SK-N-SH (cell line): ENCODE measurements around the gene FAM168A. TPM values are rescaled to one million over a fixed set of nuclear protein-coding genes. Genes with fewer than 3 reads are reported as not detected.

Experiments
- CTCF ChIA-PET: fragments of 300-600, 350-600 bp; formaldehyde crosslinking; extraction: SDS; loops from one replicate; lab custom pipeline; 2021; lab: Yijun Ruan, JAX
- POLR2A ChIA-PET: fragments of 350-600 bp; sonication (Branson Sonifier 250); formaldehyde crosslinking; extraction: SDS; loops from one replicate; lab custom pipeline; 2020; ENCODE audit warnings: antibody characterized with exemption, inconsistent platforms; lab: Yijun Ruan, JAX
- DNase-seq: peaks from one replicate; pipeline ENCODE4 v3.0.0; 2012
- H2AFZ ChIP-seq: fragments of 200-600 bp; sonication (generic); 2 replicates; pipeline ENCODE4 v1.8.1; 2016; ENCODE audit warnings: antibody characterized with exemption, mild to moderate bottlenecking, low read depth
- H3F3A ChIP-seq: fragments of 200-600 bp; sonication (generic); replicated peaks from 2 replicates; pipeline ENCODE3; 2016; ENCODE audit warnings: antibody characterized with exemption, mild to moderate bottlenecking; ENCODE audit not compliant: insufficient read depth
- H3K27ac ChIP-seq, 2 experiments: fragments of 200-500 bp in 1 of 2; fragments of 200-600 bp in 1 of 2; sonication (Bioruptor generic) in 1 of 2; sonication (generic), shearing (Covaris generic) in 1 of 2; 2 replicates each; pipeline versions ENCODE4 v1.5.1 to v1.6.1; 2014 to 2016; ENCODE audit warnings: low read depth in 2 of 2, inconsistent platforms in 1 of 2, low read length in 1 of 2, mild to moderate bottlenecking in 1 of 2, mixed read lengths in 1 of 2
- H3K27me3 ChIP-seq: fragments of 200-600 bp; sonication (generic), shearing (Covaris generic); 2 replicates; pipeline ENCODE4 v1.6.1; 2016; ENCODE audit warnings: mixed run types; ENCODE audit not compliant: insufficient read depth
- H3K36me3 ChIP-seq, 2 experiments: fragments of 200-500 bp in 1 of 2; fragments of 200-600 bp in 1 of 2; sonication (Bioruptor generic) in 1 of 2; sonication (generic) in 1 of 2; replicated peaks in 1 of 2; 2 replicates each; pipeline versions ENCODE3 to v1.5.1; 2014 to 2016; ENCODE audit warnings: low read length in 1 of 2, mild to moderate bottlenecking in 1 of 2; ENCODE audit not compliant: insufficient read depth in 2 of 2, control insufficient read depth in 1 of 2
- H3K4me1 ChIP-seq, 2 experiments: fragments of 200-500 bp in 1 of 2; fragments of 200-600 bp in 1 of 2; sonication (Bioruptor generic) in 1 of 2; sonication (generic), shearing (Covaris generic) in 1 of 2; 2 replicates each; pipeline versions ENCODE4 v1.5.1 to v1.6.1; 2014 to 2016; ENCODE audit warnings: low read depth in 1 of 2, low read length in 1 of 2, mixed run types in 1 of 2; ENCODE audit not compliant: insufficient read depth in 2 of 2, control insufficient read depth in 1 of 2
- H3K4me2 ChIP-seq: fragments of 200-600 bp; sonication (generic), shearing (Covaris generic); 2 replicates; pipeline ENCODE4 v1.6.1; 2017; ENCODE audit warnings: mixed run types
- H3K4me3 ChIP-seq, 2 experiments: fragments of 200-500 bp in 1 of 2; fragments of 200-600 bp in 1 of 2; sonication (Bioruptor generic) in 1 of 2; sonication (generic), shearing (Covaris generic) in 1 of 2; 2 replicates each; pipeline versions ENCODE4 v1.5.1 to v1.8.1; 2014 to 2016; ENCODE audit warnings: low read depth in 2 of 2, inconsistent platforms in 1 of 2, low read length in 1 of 2, mild to moderate bottlenecking in 1 of 2, mixed read lengths in 1 of 2, moderate library complexity in 1 of 2
- H3K79me2 ChIP-seq: fragments of 200-600 bp; sonication (generic); 2 replicates; pipeline ENCODE4 v1.8.1; 2017; ENCODE audit warnings: mild to moderate bottlenecking; ENCODE audit not compliant: insufficient read depth
- H3K9ac ChIP-seq: fragments of 200-600 bp; sonication (generic); 2 replicates; pipeline ENCODE4 v1.6.1; 2017; ENCODE audit warnings: mixed run types
- H3K9me2 ChIP-seq: fragments of 200-600 bp; sonication (generic); 2 replicates; pipeline ENCODE4 v1.6.1; 2017; ENCODE audit warnings: mixed run types
- H3K9me3 ChIP-seq: fragments of 200-600 bp; sonication (generic); 2 replicates; pipeline ENCODE4 v1.6.1; 2017; ENCODE audit warnings: mixed run types, mild to moderate bottlenecking, moderate library complexity
- H4K20me1 ChIP-seq: fragments of 200-600 bp; sonication (generic); 2 replicates; pipeline ENCODE4 v1.6.1; 2017; ENCODE audit warnings: mild to moderate bottlenecking, mixed run types; ENCODE audit not compliant: insufficient read depth
- CTCF ChIP-seq: fragments of 200-600 bp; sonication (generic); IDR thresholded peaks from 2 replicates; pipeline ENCODE4 v1.6.1; 2017; ENCODE audit warnings: antibody characterized with exemption, mild to moderate bottlenecking, moderate library complexity
- ELF1 ChIP-seq: IDR thresholded peaks from 2 replicates; pipeline ENCODE4 v1.4.0; 2012
- EZH2phosphoT487 ChIP-seq: fragments of 200-600 bp; sonication (generic); IDR thresholded peaks from 2 replicates; pipeline ENCODE4 v1.6.1; 2017; ENCODE audit warnings: low read depth, mixed run types, mild to moderate bottlenecking, antibody characterized with exemption, moderate library complexity, borderline replicate concordance
- FOSL2 ChIP-seq: IDR thresholded peaks from 2 replicates; pipeline ENCODE4 v1.4.0; 2012; ENCODE audit warnings: low read depth, mild to moderate bottlenecking, moderate library complexity, borderline replicate concordance
- GATA2 ChIP-seq: sonication (generic); formaldehyde crosslinking; IDR thresholded peaks from 2 replicates; pipeline ENCODE4 v1.5.0; 2020; ENCODE audit warnings: mild to moderate bottlenecking, missing genetic modification reagents
- MEF2A ChIP-seq: IDR thresholded peaks from 2 replicates; pipeline ENCODE4 v1.4.0; 2012; ENCODE audit warnings: low read depth, borderline replicate concordance
- MXI1 ChIP-seq: IDR thresholded peaks from 2 replicates; pipeline ENCODE4 v1.6.1; 2012; ENCODE audit warnings: mild to moderate bottlenecking, low read depth, low read length, improper control_type of control experiment
- NRF1 ChIP-seq: IDR thresholded peaks from 2 replicates; pipeline ENCODE4 v1.6.1; 2012; ENCODE audit warnings: low read depth, mild to moderate bottlenecking, low read length
- REST ChIP-seq: IDR thresholded peaks from 2 replicates; pipeline ENCODE4 v1.6.1; 2012; ENCODE audit warnings: mild to moderate bottlenecking, low read depth, low read length, moderate library complexity
- RFX5 ChIP-seq: IDR thresholded peaks from 2 replicates; pipeline ENCODE4 v1.6.1; 2012; ENCODE audit warnings: mild to moderate bottlenecking, improper control_type of control experiment, low read length
- SMC3 ChIP-seq: IDR thresholded peaks from 2 replicates; pipeline ENCODE4 v1.6.1; 2012; ENCODE audit warnings: low read depth, low read length, improper control_type of control experiment
- TCF12 ChIP-seq: IDR thresholded peaks from 2 replicates; pipeline ENCODE4 v1.4.0; 2012
- USF2 ChIP-seq: fragments of 150-350 bp; IDR thresholded peaks from 2 replicates; pipeline ENCODE4 v1.6.1; 2017; ENCODE audit warnings: antibody characterized with exemption, low read length, low read depth, borderline replicate concordance
- ZBTB33 ChIP-seq: IDR thresholded peaks from 2 replicates; pipeline ENCODE4 v1.4.0; 2012; ENCODE audit warnings: low read depth, borderline replicate concordance
- WGBS: methylation state at CpG from one replicate; pipeline ENCODE4 v1.1.6; 2017; ENCODE audit warnings: low lambda C conversion rate; 5-methylcytosine and 5-hydroxymethylcytosine counted together
- polyA plus RNA-seq, 3 experiments: library from polyadenylated mRNA; depleted of rRNA; stranded (reverse); fragments of >200 nt; gene quantifications; 2 replicates each; pipeline ENCODE4 v1.2.3, GENCODE V29; 2012

FAM168A gene
- polyA plus RNA-seq, 1 of the 3 experiments (the other 2 are of a cell fraction), result 17.8 TPM

- Histone ChIP-seq H3K4me2 (no peak overlapping the region), H3K27me3 (no peaks in the 10 kb centered on the region), H3K9me2 (no peaks in the 10 kb centered on the region), H3F3A (peaks cover 14% of the 10 kb centered on the region), H3K27ac (no peak overlapping the region), H3K4me3 (no peak overlapping the region), H3K4me1 (peaks cover 18 to 28% of the 10 kb centered on the region in 2 experiments), H3K79me2 (no peaks in the 10 kb centered on the region), H3K36me3 (peaks cover 6 to 7% of the 10 kb centered on the region in 2 experiments), H3K9ac (no peak overlapping the region), H2AFZ (no peak overlapping the region), H3K9me3 (no peaks in the 10 kb centered on the region), H4K20me1 (no peaks in the 10 kb centered on the region)
- DNase-seq, result no peak
- ChIA-PET POLR2A (no interaction called here), CTCF (interaction anchor here (1.0 kb wide), 2 partner anchors 58 to 242 kb away, joined by 3 read pairs; no protein-coding TSS in a partner anchor)
- TF ChIP-seq RFX5 (no peak), REST (no peak), ELF1 (no peak), EZH2phosphoT487 (no peak), NRF1 (no peak), SMC3 (no peak)
Measured at GRCh38 chr11:73420136-73420535, 177.8 kb downstream of the FAM168A start.

- Histone ChIP-seq H3K9ac (no peak overlapping the region), H3K27me3 (no peaks in the 10 kb centered on the region), H3K4me3 (no peak overlapping the region), H3K9me3 (no peaks in the 10 kb centered on the region), H3K9me2 (no peaks in the 10 kb centered on the region), H3K79me2 (no peaks in the 10 kb centered on the region), H3K4me1 (peaks cover 19 to 28% of the 10 kb centered on the region in 2 experiments), H3K27ac (peak overlapping the region in 1 of 2 experiments; percentile 83; a peak in 2 of 4 replicates), H3K4me2 (peak overlapping the region; percentile 31; the same call in 1 of the 2 replicates), H3F3A (peaks cover 25% of the 10 kb centered on the region), H4K20me1 (no peaks in the 10 kb centered on the region), H3K36me3 (peaks cover 6 to 7% of the 10 kb centered on the region in 2 experiments), H2AFZ (no peak overlapping the region)
- ChIA-PET POLR2A (no interaction called here), CTCF (interaction anchor here (1.4 to 5.8 kb wide), 3 partner anchors 62 to 244 kb away, joined by 3 to 24 read pairs (median 6); no protein-coding TSS in a partner anchor)
- WGBS, result 69% methylated on average over 2 of the region's 2 CpGs
- no peak for DNase-seq
- TF ChIP-seq ELF1 (no peak), FOSL2 (no peak), MEF2A (no peak), EZH2phosphoT487 (no peak), TCF12 (no peak), CTCF (no peak), MXI1 (no peak), GATA2 (no peak), ZBTB33 (no peak), SMC3 (no peak), REST (no peak), USF2 (no peak)
Measured at GRCh38 chr11:73416786-73417185, 181.1 kb downstream of the FAM168A start.
